Measurements from ENCODE around the gene CRIM1.
"Not testable (repeated sequence)": the region's sequence is repeated elsewhere in the genome, so short reads cannot be mapped to it uniquely, and the experiment has no call there.

DNA sequence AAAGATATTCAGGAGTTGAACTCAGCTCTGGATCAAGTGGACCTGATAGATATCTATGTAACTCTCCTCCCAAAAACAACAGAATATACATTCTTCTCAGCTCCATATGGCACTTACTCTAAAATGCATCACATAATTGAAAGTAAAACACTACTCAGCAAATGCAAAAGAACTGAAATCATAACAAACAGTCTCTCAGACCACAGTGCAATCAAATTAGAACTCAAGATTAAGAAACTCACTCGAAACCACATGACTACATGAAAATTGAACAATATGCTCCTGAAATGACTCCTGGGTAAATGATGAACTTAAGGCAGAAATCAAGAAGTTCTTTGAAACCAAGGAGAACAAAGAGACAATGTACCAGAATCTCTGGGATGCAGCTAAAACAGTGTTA lies 45.1 kb upstream of the CRIM1 start:
- TF ChIP-seq, protein P1, sequence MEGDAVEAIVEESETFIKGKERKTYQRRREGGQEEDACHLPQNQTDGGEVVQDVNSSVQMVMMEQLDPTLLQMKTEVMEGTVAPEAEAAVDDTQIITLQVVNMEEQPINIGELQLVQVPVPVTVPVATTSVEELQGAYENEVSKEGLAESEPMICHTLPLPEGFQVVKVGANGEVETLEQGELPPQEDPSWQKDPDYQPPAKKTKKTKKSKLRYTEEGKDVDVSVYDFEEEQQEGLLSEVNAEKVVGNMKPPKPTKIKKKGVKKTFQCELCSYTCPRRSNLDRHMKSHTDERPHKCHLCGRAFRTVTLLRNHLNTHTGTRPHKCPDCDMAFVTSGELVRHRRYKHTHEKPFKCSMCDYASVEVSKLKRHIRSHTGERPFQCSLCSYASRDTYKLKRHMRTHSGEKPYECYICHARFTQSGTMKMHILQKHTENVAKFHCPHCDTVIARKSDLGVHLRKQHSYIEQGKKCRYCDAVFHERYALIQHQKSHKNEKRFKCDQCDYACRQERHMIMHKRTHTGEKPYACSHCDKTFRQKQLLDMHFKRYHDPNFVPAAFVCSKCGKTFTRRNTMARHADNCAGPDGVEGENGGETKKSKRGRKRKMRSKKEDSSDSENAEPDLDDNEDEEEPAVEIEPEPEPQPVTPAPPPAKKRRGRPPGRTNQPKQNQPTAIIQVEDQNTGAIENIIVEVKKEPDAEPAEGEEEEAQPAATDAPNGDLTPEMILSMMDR (IDR thresholded peaks at IDR 0.05) = not testable (repeated sequence)
- TF ChIP-seq ZFX (IDR thresholded peaks at IDR 0.05; ENCODE audit: borderline replicate concordance) = not testable (repeated sequence)

All from 22Rv1 (cell line).